C4-2B (cell line): ENCODE results near the gene DENND1A.

ENCODE experiments used
- ZFX ChIP-seq: fragments of 450-650 bp; IDR thresholded peaks from 2 replicates; pipeline ENCODE4 v1.6.1; 2017
- TF ChIP-seq, protein P1 (sequence below): fragments of 450-650 bp; conservative IDR thresholded peaks from 2 replicates; pipeline ENCODE4 v1.5.1; 2017; ENCODE audit warnings: mild to moderate bottlenecking

DNA sequence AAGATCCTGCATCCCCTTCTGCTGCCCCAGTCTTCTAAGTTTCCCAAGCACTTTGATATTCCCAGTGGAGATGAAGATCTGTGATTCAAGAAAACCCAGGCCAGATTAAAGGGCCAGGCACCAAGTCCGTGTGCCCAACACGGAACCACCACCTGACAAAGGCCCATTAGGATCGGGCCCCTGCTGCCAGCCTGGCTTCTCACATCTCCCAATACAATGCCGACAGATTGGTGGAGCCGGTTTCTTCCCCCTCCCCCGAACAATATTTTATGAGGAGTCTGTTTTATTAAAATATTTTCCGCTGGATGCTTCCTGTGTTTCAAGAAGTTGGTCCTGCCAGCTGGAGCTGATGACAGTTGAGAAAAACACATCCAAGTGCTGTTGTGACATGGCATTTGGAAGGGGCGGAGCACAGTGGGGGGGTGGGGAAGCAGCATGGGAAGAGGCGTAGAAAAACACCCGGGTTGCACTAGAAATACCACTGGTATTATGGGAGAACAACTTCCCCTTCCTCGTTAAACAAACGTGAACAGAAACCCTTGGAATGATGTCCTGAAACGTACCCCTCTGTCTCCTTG lies 528.9 kb downstream of the DENND1A start:
- TF ChIP-seq, protein P1, sequence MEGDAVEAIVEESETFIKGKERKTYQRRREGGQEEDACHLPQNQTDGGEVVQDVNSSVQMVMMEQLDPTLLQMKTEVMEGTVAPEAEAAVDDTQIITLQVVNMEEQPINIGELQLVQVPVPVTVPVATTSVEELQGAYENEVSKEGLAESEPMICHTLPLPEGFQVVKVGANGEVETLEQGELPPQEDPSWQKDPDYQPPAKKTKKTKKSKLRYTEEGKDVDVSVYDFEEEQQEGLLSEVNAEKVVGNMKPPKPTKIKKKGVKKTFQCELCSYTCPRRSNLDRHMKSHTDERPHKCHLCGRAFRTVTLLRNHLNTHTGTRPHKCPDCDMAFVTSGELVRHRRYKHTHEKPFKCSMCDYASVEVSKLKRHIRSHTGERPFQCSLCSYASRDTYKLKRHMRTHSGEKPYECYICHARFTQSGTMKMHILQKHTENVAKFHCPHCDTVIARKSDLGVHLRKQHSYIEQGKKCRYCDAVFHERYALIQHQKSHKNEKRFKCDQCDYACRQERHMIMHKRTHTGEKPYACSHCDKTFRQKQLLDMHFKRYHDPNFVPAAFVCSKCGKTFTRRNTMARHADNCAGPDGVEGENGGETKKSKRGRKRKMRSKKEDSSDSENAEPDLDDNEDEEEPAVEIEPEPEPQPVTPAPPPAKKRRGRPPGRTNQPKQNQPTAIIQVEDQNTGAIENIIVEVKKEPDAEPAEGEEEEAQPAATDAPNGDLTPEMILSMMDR = no peak
- no peak for TF ChIP-seq ZFX
